Stimulated activated CD8-positive, alpha-beta memory T cell treated with anti-CD3 and anti-CD28 coated beads, Interleukin-7, amount 100 ng/mL, for 4 hours (primary cell): ENCODE data around the gene RECQL.
A peak's percentile ranks its signal among the peaks of the same experiment; 100 is the strongest.
"Not testable (repeated sequence)": the region's sequence is repeated elsewhere in the genome, so short reads cannot be mapped to it uniquely, and the experiment has no call there.

Source experiments
- DNase-seq, 2 donors: peaks; one replicate each; pipeline ENCODE4 v3.0.0-alpha.2; 2020; ENCODE audit warnings: low read depth in 2 of 2

RECQL gene

GRCh38 chr12:21502872-21503271, 1.4 kb upstream of the RECQL start:
- DNase-seq, result no peak

- peak; percentile 7 to 9 for DNase-seq
Observed at GRCh38 chr12:21502164-21502496, 695 bp upstream of the RECQL start.

DNA sequence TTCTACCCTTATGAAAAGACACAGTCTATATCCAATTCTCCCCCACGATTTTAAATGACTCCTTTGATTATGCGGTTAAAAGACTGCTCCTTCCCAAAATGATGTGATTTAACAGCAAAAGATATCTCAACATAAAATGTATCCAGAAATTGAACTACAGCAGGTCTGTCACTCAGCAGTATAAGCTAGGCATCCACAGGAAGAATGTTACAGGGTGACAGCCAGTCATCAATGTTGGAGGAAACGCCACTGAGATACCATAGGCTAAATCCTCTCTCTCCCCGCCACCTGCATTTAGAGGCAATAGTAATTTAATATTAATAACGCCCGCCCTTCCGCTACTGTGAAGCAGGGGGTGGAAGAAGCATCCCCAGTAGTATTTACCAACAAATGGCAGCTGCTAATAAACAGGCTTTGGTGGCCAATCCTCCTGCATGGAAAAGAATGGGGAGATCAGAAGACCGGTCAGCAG, 613 bp downstream of the RECQL start:
- no peak for DNase-seq

DNA sequence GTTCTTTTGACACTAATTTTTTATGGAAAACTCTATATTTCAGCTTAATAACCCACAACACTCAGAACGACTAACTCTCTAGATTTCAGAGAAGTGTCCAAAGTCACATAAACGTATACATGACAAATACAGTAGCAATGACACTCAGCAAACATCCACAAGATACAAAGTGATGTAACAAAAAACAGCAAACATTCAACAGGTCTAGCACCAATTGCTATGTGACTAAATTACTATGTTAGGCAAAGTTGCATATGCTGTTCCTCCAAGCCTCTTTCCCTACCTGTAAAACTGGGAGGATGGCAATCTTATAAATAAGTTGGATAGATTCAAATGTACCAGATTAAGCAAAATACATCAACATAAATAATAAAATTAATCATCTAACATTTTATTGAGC, 1.7 kb downstream of the RECQL start:
- DNase-seq, result no peak

DNA sequence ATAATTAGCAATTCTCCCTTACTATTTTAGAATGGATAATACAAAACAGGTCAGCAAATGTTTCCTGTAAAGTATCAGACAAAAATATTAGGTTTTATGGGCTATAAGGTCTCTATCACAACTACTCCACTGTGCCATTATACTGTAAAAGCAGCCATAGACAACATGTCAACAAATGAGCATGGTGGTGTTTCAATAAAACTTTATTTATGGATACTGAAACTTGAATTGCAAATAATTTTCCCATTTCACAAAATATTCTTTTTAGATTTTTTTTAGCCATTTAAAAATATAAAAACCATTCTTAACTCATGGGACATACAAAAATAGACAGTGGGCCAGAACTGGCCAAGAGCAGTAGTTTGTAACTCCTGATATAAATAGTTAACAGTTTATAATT, 15.4 kb downstream of the RECQL start:
- DNase-seq, result no peak

GRCh38 chr12:21483531-21483930, 17.9 kb downstream of the RECQL start:
- DNase-seq, result no peak

- DNase-seq, result no peak
Observed at GRCh38 chr12:21478756-21479455, 22.5 kb downstream of the RECQL start.

DNA sequence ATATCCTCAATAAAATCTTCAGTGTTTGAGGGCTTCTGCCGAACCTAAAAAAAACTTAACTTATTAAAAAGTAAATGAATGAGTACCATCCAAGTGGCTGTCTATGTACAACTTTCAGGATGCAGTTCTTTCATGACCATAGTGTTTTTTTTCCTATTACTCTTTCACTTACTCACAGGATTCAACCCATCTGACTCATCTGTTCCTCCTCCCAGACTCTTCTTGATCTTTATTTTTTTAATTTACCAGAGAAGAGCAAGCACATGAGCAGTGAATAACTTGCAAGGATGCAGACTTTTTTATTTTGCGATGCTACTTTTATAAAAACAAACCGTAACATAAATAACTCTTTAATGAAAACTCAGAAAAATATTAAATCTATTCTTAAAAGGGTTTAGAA, 24.5 kb downstream of the RECQL start:
- no peak for DNase-seq

- no peak for DNase-seq
Observed at GRCh38 chr12:21475552-21475951, 25.9 kb downstream of the RECQL start.

- no peak for DNase-seq
Observed at GRCh38 chr12:21472197-21472823, 29.1 kb downstream of the RECQL start.

DNA sequence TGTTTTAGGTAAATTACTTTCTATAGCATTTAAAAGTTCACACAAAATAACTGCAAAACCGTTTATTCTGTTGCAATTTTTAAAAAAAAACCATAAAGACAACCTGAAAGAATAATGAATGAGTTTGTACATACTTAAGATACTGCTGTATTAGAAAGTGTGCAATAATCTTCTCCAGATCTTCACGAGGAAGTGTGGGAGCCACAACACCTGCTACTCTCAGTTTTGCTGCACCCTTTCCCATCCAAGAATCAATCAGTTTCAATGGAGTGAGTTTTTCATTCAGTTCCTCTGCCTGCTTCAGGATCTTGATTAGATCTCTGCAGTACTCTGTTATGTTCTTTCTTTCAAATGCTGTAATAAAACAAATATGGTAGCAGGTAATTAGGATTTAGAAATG, 30.1 kb downstream of the RECQL start:
- no peak for DNase-seq

DNA sequence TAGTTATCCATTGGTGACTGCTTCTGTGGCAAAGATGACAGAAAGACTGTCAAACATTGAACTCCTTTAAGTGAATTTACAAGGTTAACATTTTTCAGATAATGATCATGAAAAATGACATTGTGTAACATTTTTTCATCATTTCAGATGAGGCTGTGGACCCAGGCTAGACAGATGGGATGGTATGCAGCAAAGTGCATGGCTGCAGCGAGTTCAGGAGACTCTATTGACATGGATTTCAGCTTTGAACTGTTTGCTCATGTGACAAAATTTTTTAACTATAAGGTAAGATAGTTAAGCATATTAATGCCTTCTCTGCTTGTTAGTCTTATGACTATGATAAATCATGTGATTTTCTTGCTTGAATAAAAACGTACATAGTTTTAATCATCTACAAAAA, 34.1 kb downstream of the RECQL start:
- DNase-seq, result not testable (repeated sequence)

DNA sequence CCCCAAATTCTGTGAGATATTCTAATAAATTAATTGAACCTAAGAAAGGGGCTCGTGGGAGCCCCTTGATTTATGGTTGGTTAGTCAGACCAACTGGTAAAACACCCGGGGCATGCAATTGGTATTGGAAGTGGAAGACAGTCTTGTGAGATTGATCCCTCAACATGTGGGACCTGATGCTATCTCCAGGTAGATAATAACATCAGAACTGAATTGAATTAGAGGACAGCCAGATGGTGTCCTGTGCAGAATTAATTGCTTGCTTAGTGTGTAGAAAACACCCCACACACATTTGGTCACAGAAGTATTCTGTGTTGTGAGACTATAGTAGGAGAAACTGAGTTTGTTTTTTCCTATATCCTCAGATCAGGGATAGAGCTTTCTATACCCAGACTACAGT, 42.0 kb downstream of the RECQL start:
- DNase-seq, result no peak

DNA sequence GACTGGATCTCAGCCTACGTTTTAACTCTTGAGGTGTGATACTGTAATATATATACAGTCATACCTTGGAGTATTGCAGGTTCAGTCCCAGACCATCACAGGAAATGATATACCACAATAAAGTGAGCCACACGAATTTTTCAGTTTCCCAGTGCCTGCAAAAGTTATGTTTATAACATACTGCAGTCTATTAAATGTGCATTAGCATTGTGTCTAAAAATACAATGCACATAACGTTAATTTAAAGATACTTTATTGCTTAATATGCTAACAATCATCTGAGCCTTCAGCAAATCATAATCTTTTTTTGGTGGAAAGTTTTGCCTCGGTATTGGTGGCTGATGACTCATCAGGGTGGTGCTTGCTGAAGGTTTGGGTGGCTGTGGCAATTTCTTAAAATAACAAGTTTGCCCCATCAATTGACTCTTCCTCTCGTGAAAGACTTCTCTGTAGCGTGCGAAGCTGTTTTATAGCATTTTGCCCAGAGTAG, 45.1 kb downstream of the RECQL start:
- DNase-seq, result peak; percentile 18 to 27

DNA sequence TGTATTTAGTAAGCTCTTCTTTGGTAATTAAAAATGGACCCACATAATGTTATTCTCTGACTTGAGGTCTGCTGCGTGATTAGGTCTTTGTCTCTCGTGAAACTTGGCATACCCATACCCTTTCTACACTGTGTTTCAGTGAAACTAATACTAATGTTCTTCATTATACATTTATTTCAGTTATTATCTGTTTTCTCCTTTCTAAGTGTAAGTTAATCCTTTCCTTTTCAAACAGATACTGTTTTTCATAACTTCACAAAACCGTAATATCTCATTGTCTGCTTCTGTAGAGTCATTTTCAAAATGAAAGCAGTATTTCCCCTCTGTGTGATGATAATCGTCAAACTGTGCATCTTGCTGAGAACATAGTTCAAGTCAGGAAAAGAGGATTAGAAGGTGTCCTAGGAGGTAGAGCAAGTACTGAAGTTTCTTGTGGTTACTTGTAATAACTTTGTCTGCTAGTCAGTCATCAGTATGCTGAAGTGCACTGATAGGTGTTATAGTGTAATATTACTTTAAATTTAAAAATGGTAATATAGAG, 48.1 kb downstream of the RECQL start:
- no peak for DNase-seq

DNA sequence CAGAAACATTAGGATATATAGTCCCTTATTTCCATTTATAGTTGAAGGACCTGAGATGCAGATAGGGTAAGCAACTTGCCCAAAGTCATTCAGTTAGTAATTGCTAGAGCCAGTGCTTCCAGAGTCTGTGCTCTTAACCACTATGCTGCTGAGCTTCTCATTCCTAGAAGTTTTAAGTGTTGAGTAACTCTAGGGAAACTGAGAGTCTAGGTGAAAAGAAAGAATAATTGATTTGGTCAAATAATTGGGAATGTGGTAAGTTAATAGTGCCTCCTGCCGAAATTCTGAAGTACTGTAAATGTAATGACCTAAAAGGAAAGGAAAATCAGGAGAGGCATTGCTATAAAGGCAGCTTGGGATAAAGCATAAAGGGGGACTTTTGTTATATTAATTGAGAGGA, 49.9 kb downstream of the RECQL start:
- no peak for DNase-seq

DNA sequence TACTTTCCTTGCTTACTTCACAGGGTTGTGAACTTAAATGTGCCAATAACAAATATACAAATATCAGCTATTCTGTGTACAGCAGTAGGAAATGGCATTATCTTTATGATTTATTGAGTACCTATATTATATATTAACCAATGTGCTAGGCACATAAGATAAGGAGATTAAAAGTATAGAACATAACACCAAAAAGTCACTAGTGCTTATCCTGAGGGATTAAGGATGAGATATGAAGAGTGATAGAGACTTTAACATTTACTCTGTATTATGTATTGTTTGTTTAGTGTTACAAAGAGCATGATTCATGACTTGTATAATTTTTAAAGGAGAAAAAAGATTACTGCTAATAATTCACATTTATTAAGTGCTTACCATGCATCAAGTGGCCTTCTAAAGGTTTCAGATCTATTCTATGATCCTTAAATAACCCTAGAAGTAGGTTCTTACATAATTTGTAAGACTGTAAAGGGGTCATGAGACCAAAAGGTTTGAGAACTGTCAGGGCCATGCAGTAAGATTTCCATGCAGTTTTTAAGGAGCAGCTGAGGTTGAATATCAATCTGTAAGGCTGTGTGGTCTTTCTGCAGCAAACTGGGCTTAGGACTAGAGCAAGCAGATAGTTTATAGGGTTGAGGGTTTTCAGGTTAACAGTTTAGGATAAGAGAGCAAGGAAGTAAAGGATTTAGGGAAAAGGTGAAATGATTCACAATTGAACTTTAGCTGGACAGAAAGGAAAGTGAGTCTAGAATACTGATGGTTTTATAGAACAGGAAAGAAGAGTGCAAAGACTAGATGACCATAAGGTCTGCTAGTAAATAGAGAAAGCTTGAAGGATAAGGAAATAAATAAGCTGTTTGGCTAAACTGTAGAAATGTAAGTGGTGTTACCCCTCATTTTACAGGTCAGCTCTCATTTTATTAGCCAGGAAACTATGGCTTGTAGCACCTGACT, 57.0 kb downstream of the RECQL start:
- no peak for DNase-seq

GRCh38 chr12:21439347-21439746, 62.1 kb downstream of the RECQL start:
- DNase-seq, result no peak

DNA sequence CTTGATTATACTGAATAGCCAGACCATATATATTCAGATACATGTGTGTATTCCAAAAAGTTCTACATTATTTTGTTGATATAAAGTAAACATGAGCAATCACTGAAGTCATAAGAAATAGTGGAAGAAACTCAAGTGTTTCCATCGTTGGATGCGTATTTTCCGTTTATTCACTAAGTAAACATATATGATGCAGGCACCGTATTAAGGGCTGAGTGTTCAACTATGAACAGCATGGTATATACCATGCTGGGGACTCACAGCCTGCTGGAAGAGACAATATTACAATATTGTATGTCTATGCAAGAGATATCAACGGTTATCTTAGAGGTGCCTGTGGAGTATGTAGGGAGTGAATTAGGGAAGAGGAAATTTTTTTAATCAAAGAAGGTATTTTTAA, 62.8 kb downstream of the RECQL start:
- DNase-seq, result no peak

GRCh38 chr12:21434699-21435098, 66.7 kb downstream of the RECQL start:
- no peak for DNase-seq

DNA sequence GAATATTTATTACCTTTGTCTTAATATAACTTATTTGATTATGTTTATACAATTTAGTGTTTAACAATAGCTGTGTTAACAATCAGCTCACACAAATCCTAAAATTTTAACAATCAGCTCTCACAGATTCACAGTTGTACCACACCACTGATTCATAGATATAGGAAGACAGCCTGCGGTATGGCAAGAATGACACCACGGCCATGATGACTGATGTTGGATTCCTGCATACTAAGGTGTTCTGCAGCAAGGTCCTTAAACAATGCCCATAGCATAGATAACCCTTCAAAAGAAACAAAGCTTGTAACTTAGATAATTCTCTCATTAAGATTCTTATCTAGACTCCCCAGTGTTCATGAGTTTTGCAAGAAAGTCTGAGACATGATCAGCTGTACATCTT, 67.9 kb downstream of the RECQL start:
- no peak for DNase-seq

DNA sequence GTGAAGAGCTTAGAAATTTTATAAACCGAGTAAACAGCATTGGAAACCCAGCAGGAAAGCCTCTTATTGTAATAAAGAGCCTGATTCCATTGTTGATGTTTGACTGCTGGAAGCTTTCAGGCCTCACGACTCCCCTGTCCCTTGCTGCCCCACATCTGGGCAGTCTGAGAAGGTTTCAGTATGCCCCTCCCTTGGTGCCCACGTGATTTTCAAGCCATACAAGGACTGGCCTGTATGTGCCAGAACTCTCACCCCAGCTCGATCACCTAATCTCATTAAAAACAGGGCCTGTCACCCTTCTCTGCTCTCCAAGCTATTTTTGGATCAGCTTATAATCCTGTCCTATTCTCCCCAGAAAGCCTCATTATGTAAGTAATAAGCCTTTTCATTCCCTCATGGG, 71.4 kb downstream of the RECQL start:
- no peak for DNase-seq
